GM23338 (cell line): ENCODE measurements around the gene ERC2. TPM values are rescaled to one million over a fixed set of nuclear protein-coding genes. Genes with fewer than 3 reads are reported as not detected.

Experiments used
- ATAC-seq: fragments of 200-7000 bp; cut with Tn5 transposase; 3 replicates; pipeline ENCODE4 v1.9.1; 2020
- DNase-seq: peaks from one replicate; pipeline ENCODE4 v3.0.0-alpha.2; 2015; ENCODE audit warnings: low spot score
- H2AFZ ChIP-seq: fragments of 200-600 bp; sonication (generic); 2 replicates; pipeline ENCODE4 v1.8.0; 2016; ENCODE audit warnings: antibody characterized with exemption, mild to moderate bottlenecking, moderate library complexity
- H3F3A ChIP-seq: fragments of 200-600 bp; sonication (generic); replicated peaks from 2 replicates; pipeline ENCODE4 v1.8.0; 2017; ENCODE audit warnings: antibody characterized with exemption, mixed run types, low read depth
- H3K27ac ChIP-seq: fragments of 200-600 bp; sonication (generic); 2 replicates; pipeline ENCODE4 v1.6.1; 2016; ENCODE audit warnings: low read depth
- H3K27me3 ChIP-seq: fragments of 200-600 bp; sonication (generic); 2 replicates; pipeline ENCODE4 v1.8.0; 2016; ENCODE audit warnings: mild to moderate bottlenecking, mixed run types, moderate library complexity; ENCODE audit not compliant: insufficient read depth
- H3K36me3 ChIP-seq: fragments of 200-600 bp; sonication (generic); 2 replicates; pipeline ENCODE4 v1.8.0; 2016; ENCODE audit warnings: mild to moderate bottlenecking; ENCODE audit not compliant: insufficient read depth
- H3K4me1 ChIP-seq: fragments of 200-600 bp; sonication (generic); 2 replicates; pipeline ENCODE4 v1.8.0; 2016; ENCODE audit warnings: mild to moderate bottlenecking, moderate library complexity; ENCODE audit not compliant: insufficient read depth
- H3K4me2 ChIP-seq: fragments of 200-600 bp; sonication (generic); 2 replicates; pipeline ENCODE4 v1.7.1; 2017; ENCODE audit warnings: mixed run types
- H3K4me3 ChIP-seq: fragments of 200-600 bp; sonication (generic); 2 replicates; pipeline ENCODE4 v1.6.1; 2016; ENCODE audit warnings: mixed run types
- H3K79me2 ChIP-seq: fragments of 200-600 bp; sonication (generic); replicated peaks from 2 replicates; pipeline ENCODE4 v1.8.0; 2017; ENCODE audit warnings: mild to moderate bottlenecking; ENCODE audit not compliant: insufficient read depth
- H3K9me2 ChIP-seq: fragments of 200-600 bp; sonication (generic); 2 replicates; pipeline ENCODE4 v1.8.0; 2017; ENCODE audit not compliant: insufficient read depth
- H4K20me1 ChIP-seq: fragments of 200-600 bp; sonication (generic); replicated peaks from 2 replicates; pipeline ENCODE4 v1.8.0; 2017; ENCODE audit warnings: mild to moderate bottlenecking; ENCODE audit not compliant: insufficient read depth
- H3K27ac Mint-ChIP-seq: 2 replicates; pipeline ENCODE4 v1.8.0; 2020; ENCODE audit warnings: inconsistent platforms, mild to moderate bottlenecking, moderate library complexity, mixed read lengths
- H3K27me3 Mint-ChIP-seq: 3 replicates; pipeline ENCODE4 v1.8.0; 2022; ENCODE audit warnings: low read depth, mild to moderate bottlenecking, moderate library complexity, mixed read lengths, inconsistent platforms; ENCODE audit not compliant: insufficient read depth, poor library complexity
- H3K36me3 Mint-ChIP-seq: 3 replicates; pipeline ENCODE4 v1.8.0; 2021; ENCODE audit warnings: low read depth, mild to moderate bottlenecking, inconsistent platforms, moderate library complexity, mixed read lengths
- H3K4me1 Mint-ChIP-seq: 3 replicates; pipeline ENCODE4 v1.8.0; 2020; ENCODE audit warnings: mild to moderate bottlenecking, inconsistent platforms, mixed read lengths
- H3K4me3 Mint-ChIP-seq: 3 replicates; pipeline ENCODE4 v1.8.0; 2021; ENCODE audit warnings: moderate library complexity, mild to moderate bottlenecking, inconsistent platforms, mixed read lengths
- H3K9me3 Mint-ChIP-seq: 3 replicates; pipeline ENCODE4 v1.8.0; 2020; ENCODE audit warnings: moderate library complexity, mild to moderate bottlenecking, inconsistent platforms, mixed read lengths
- CTCF ChIP-seq, 2 experiments: fragments of 200-600 bp in 1 of 2; sonication (generic) in 1 of 2; conservative IDR thresholded peaks; 2 replicates each; pipeline versions ENCODE4 v1.5.1 to v1.6.1; 2016 to 2017; ENCODE audit warnings: antibody characterized with exemption in 2 of 2, low read depth in 2 of 2, mild to moderate bottlenecking in 2 of 2, moderate library complexity in 1 of 2
- EZH2phosphoT487 ChIP-seq: fragments of 200-600 bp; sonication (generic); IDR thresholded peaks from one replicate; pipeline ENCODE4 v1.8.1; 2018; ENCODE audit warnings: antibody characterized with exemption; ENCODE audit not compliant: unreplicated experiment
- JUNB ChIP-seq: IDR thresholded peaks from one replicate; pipeline ENCODE4 v1.6.1; 2016; ENCODE audit warnings: antibody characterized with exemption; ENCODE audit not compliant: unreplicated experiment
- POLR2AphosphoS5 ChIP-seq: IDR thresholded peaks from 2 replicates; pipeline ENCODE4 v1.6.1; 2016; ENCODE audit warnings: antibody characterized with exemption, low read depth
- REST ChIP-seq: IDR thresholded peaks from one replicate; pipeline ENCODE4 v1.6.1; 2018; ENCODE audit warnings: antibody characterized with exemption; ENCODE audit not compliant: unreplicated experiment
- ZNF462 ChIP-seq: fragments of 250-450 bp; sonication (Bioruptor Pico); IDR thresholded peaks from 2 replicates; pipeline ENCODE4 v1.5.0; 2020; ENCODE audit warnings: mild to moderate bottlenecking, moderate library complexity
- polyA plus RNA-seq: library from polyadenylated mRNA; unstranded; fragments of >200 nt; fragmentation: Nextera tagmentation; extraction: Ambion mirVana; gene quantifications from 2 replicates; pipeline ENCODE4 v1.2.1, GENCODE V29; 2016
- total RNA-seq: library from RNA; depleted of rRNA; stranded (reverse); fragments of >200 nt; shearing (Covaris generic); gene quantifications from 2 replicates; pipeline ENCODE4 v1.2.3, GENCODE V29; 2014

ERC2 gene
- total and polyA plus RNA-seq, 2 experiments from 2014 or later: 11.8 to 13.7 TPM

- Histone ChIP-seq H3K4me1 (no peaks in the 10 kb centered on the region), H3K36me3 (no peaks in the 10 kb centered on the region), H3K4me3 (no peak overlapping the region), H2AFZ (no peak overlapping the region), H4K20me1 (no peaks in the 10 kb centered on the region; the same call in 1 of the 2 replicates), H3K79me2 (no peaks in the 10 kb centered on the region), H3K4me2 (no peak overlapping the region), H3K9me2 (no peaks in the 10 kb centered on the region), H3F3A (no peaks in the 10 kb centered on the region), H3K27me3 (no peaks in the 10 kb centered on the region), H3K27ac (no peak overlapping the region)
- Mint-ChIP-seq H3K36me3 (no peaks in the 10 kb centered on the region), H3K9me3 (no peaks in the 10 kb centered on the region), H3K27ac (no peak overlapping the region), H3K4me1 (0 out of 3 replicates have a peak, but pooled peaks cover 5% of the 10 kb centered on the region), H3K4me3 (no peak overlapping the region), H3K27me3 (peaks cover 3% of the 10 kb centered on the region)
- no peak for DNase-seq
- ATAC-seq: no peak
- TF ChIP-seq CTCF (conservative IDR thresholded peaks at IDR 0.05; ENCODE audit: low read depth in 2 of 2): no peak
- no peak for TF ChIP-seq REST
- TF ChIP-seq EZH2phosphoT487: no peak
- TF ChIP-seq JUNB: no peak
- no peak for TF ChIP-seq POLR2AphosphoS5
- no peak for TF ChIP-seq ZNF462
These were observed 654.8 kb downstream of the ERC2 start for GRCh38 chr3:55813268-55814097.
